ENCODE measurements around the gene HCN1.
"Not testable (repeated sequence)": the region's sequence is repeated elsewhere in the genome, so short reads cannot be mapped to it uniquely, and the experiment has no call there.

HCN1 gene

DNA sequence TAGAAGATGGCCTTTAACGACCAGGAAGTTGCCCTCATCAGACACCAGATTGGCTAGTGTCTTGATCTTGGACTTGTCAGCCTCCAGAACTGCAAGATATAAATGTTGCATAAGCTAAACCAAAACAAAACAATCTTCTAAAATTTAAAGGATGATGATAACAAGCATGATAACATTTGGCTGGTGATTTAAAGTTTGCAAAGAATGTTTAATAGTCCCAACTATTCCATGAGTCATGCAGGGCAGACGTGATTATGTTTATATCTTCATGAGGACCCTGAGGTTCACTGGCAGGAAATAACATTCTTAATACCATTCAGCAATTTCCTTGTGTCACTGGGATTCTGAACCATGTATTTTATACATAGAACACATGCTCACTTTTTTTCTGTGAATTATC lies 319.8 kb downstream of the HCN1 start:
- Histone ChIP-seq H3K4me3 (ENCODE audit: control insufficient read depth in 1 of 7, extremely low read depth in 1 of 7, insufficient read depth in 4 of 7, low read depth in 2 of 7, low read length in 6 of 7) (no peak overlapping the region), H3K27ac (ENCODE audit: insufficient read depth in 1 of 2, low read depth in 1 of 2, low read length in 2 of 2, poor library complexity in 1 of 2, severe bottlenecking in 2 of 2) (no peak overlapping the region), H3K36me3 (ENCODE audit: control insufficient read depth in 4 of 4, insufficient read depth in 4 of 4, low read length in 3 of 4) (no peaks in the 10 kb centered on the region), H3K9me3 (ENCODE audit: control extremely low read depth in 1 of 5, control insufficient read depth in 4 of 5, insufficient read depth in 2 of 5, low read depth in 1 of 5, low read length in 4 of 5) (no peaks in the 10 kb centered on the region), H3K4me1 (ENCODE audit: control extremely low read depth in 1 of 4, control insufficient read depth in 4 of 4, insufficient read depth in 4 of 4, low read length in 3 of 4) (no peaks in the 10 kb centered on the region), H3K27me3 (replicated peaks in 2 of 5; ENCODE audit: control insufficient read depth in 4 of 5, insufficient read depth in 5 of 5, low read length in 4 of 5) (no peaks in the 10 kb centered on the region)
- no CpG with 5 or more reads among the region's 2 CpGs for WGBS (ENCODE audit: insufficient coverage)
- ChIA-PET CTCF (no interaction called here), POLR2A (no interaction called here)
- no peak for DNase-seq

DNA sequence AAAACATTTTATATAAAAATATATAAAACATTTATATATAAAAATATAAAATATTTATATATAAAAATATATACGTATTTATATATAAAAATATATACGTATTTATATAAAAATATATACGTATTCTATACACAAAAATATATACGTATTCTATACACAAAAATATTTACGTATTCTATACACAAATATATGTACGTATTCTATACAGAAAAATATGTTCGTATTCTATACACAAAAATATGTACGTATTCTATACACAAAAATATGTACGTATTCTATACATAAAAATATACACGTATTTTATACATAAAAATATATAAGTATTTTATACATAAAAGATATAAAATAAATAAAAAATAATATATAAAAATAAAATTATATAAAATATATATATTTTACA lies 323.6 kb downstream of the HCN1 start:
- ChIA-PET POLR2A (no interaction called here), CTCF (no interaction called here)
- WGBS (ENCODE audit: insufficient coverage), result no CpG with 5 or more reads among the region's 10 CpGs

DNA sequence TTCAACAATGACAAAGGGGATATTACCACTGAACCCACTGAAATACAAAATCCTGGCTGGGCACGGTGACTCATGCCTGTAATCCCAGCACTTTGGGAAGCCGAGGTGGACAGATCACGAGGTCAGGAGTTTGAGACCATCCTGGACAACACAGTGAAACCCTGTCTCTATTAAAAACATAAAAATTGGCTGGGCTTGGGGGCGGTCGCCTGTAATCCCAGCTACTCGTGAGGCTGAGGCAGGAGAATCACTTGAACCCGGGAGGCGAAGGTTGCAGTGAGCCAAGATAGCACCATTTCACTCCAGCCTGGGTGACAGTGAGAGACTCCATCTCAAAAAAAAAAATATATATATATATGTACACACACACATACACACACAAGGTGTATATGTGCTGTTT lies 324.8 kb downstream of the HCN1 start:
- H3K27ac ChIP-seq (ENCODE audit: insufficient read depth in 1 of 2, low read depth in 1 of 2, low read length in 2 of 2, poor library complexity in 1 of 2, severe bottlenecking in 2 of 2); POLR2A ChIA-PET; H3K36me3 ChIP-seq (ENCODE audit: control insufficient read depth in 4 of 4, insufficient read depth in 4 of 4, low read length in 3 of 4); H3K9me3 ChIP-seq (ENCODE audit: control extremely low read depth in 1 of 5, control insufficient read depth in 4 of 5, insufficient read depth in 2 of 5, low read depth in 1 of 5, low read length in 4 of 5); H3K4me1 ChIP-seq (ENCODE audit: control extremely low read depth in 1 of 4, control insufficient read depth in 4 of 4, insufficient read depth in 4 of 4, low read length in 3 of 4); H3K4me3 ChIP-seq (ENCODE audit: control insufficient read depth in 1 of 7, extremely low read depth in 1 of 7, insufficient read depth in 4 of 7, low read depth in 2 of 7, low read length in 6 of 7); H3K27me3 ChIP-seq (replicated peaks in 2 of 5; ENCODE audit: control insufficient read depth in 4 of 5, insufficient read depth in 5 of 5, low read length in 4 of 5); DNase-seq; CTCF ChIA-PET: not testable (repeated sequence)
- WGBS (ENCODE audit: insufficient coverage), result 100% methylated on average over 3 of the region's 8 CpGs

More for the DNA sequence above, 323.6 kb downstream of the HCN1 start:
- no peaks in the 10 kb centered on the region for H3K4me1 ChIP-seq (ENCODE audit: control extremely low read depth in 1 of 4, control insufficient read depth in 4 of 4, insufficient read depth in 4 of 4, low read length in 3 of 4)
- no peak overlapping the region for H3K27ac ChIP-seq (ENCODE audit: insufficient read depth in 1 of 2, low read depth in 1 of 2, low read length in 2 of 2, poor library complexity in 1 of 2, severe bottlenecking in 2 of 2)
- H3K4me3 ChIP-seq (ENCODE audit: control insufficient read depth in 1 of 7, extremely low read depth in 1 of 7, insufficient read depth in 4 of 7, low read depth in 2 of 7, low read length in 6 of 7), result no peak overlapping the region
- H3K9me3 ChIP-seq (ENCODE audit: control extremely low read depth in 1 of 5, control insufficient read depth in 4 of 5, insufficient read depth in 2 of 5, low read depth in 1 of 5, low read length in 4 of 5), result no peaks in the 10 kb centered on the region
- H3K36me3 ChIP-seq (ENCODE audit: control insufficient read depth in 4 of 4, insufficient read depth in 4 of 4, low read length in 3 of 4), result no peaks in the 10 kb centered on the region
- no peaks in the 10 kb centered on the region for H3K27me3 ChIP-seq (replicated peaks in 2 of 5; ENCODE audit: control insufficient read depth in 4 of 5, insufficient read depth in 5 of 5, low read length in 4 of 5)
- no peak for DNase-seq

- H3K36me3 ChIP-seq (ENCODE audit: control insufficient read depth in 4 of 4, insufficient read depth in 4 of 4, low read length in 3 of 4), result no peaks in the 10 kb centered on the region
- DNase-seq, result no peak
- ChIA-PET CTCF (interaction anchor here (0.6 kb wide), 1 partner anchor 961 kb away, joined by 3 read pairs; no protein-coding TSS in a partner anchor), POLR2A (no interaction called here)
- 100% methylated on average over 1 of the region's 3 CpGs for WGBS (ENCODE audit: insufficient coverage)
- no peak overlapping the region for H3K4me3 ChIP-seq (ENCODE audit: control insufficient read depth in 1 of 7, extremely low read depth in 1 of 7, insufficient read depth in 4 of 7, low read depth in 2 of 7, low read length in 6 of 7)
- H3K4me1 ChIP-seq (ENCODE audit: control extremely low read depth in 1 of 4, control insufficient read depth in 4 of 4, insufficient read depth in 4 of 4, low read length in 3 of 4), result no peaks in the 10 kb centered on the region
- no peaks in the 10 kb centered on the region for H3K9me3 ChIP-seq (ENCODE audit: control extremely low read depth in 1 of 5, control insufficient read depth in 4 of 5, insufficient read depth in 2 of 5, low read depth in 1 of 5, low read length in 4 of 5)
- H3K27ac ChIP-seq (ENCODE audit: insufficient read depth in 1 of 2, low read depth in 1 of 2, low read length in 2 of 2, poor library complexity in 1 of 2, severe bottlenecking in 2 of 2), result no peak overlapping the region
- H3K27me3 ChIP-seq (replicated peaks in 2 of 5; ENCODE audit: control insufficient read depth in 4 of 5, insufficient read depth in 5 of 5, low read length in 4 of 5), result no peaks in the 10 kb centered on the region
Measured at GRCh38 chr5:45355189-45355992, 340.8 kb downstream of the HCN1 start.

DNA sequence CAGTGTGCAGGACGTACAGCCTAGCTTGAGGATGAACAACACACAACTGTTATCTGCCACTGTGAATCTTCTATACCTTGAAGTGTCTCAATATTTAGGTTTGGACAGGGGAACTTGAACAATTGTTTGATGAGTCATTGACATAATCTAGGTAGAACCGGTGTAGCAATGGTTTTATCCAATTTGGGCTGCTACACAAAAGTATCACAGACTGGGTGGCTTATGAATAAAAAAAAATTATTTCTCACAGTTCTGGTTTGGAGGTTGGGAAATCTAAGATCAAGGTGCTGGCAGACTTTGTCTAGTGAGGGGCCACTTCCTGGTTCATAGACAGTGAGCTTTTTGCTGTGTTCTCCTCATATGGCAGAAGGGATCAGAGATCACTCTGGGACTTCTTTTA lies 359.7 kb downstream of the HCN1 start:
- Histone ChIP-seq H3K36me3 (ENCODE audit: control insufficient read depth in 4 of 4, insufficient read depth in 4 of 4, low read length in 3 of 4) (no peaks in the 10 kb centered on the region), H3K27ac (ENCODE audit: insufficient read depth in 1 of 2, low read depth in 1 of 2, low read length in 2 of 2, poor library complexity in 1 of 2, severe bottlenecking in 2 of 2) (no peak overlapping the region), H3K4me1 (ENCODE audit: control extremely low read depth in 1 of 4, control insufficient read depth in 4 of 4, insufficient read depth in 4 of 4, low read length in 3 of 4) (no peaks in the 10 kb centered on the region), H3K9me3 (ENCODE audit: control extremely low read depth in 1 of 5, control insufficient read depth in 4 of 5, insufficient read depth in 2 of 5, low read depth in 1 of 5, low read length in 4 of 5) (peaks cover 0 to 2% (median 0%) of the 10 kb centered on the region in 5 experiments), H3K4me3 (ENCODE audit: control insufficient read depth in 1 of 7, extremely low read depth in 1 of 7, insufficient read depth in 4 of 7, low read depth in 2 of 7, low read length in 6 of 7) (no peak overlapping the region), H3K27me3 (replicated peaks in 2 of 5; ENCODE audit: control insufficient read depth in 4 of 5, insufficient read depth in 5 of 5, low read length in 4 of 5) (no peaks in the 10 kb centered on the region)
- POLR2A ChIA-PET, result no interaction called here
- no peak for DNase-seq
- WGBS (ENCODE audit: insufficient coverage), result 100% methylated on average over 2 of the region's 2 CpGs
- CTCF ChIA-PET, result no interaction called here

GRCh38 chr5:45335978-45336377 lies 360.2 kb downstream of the HCN1 start:
- Histone ChIP-seq H3K27ac (ENCODE audit: insufficient read depth in 1 of 2, low read depth in 1 of 2, low read length in 2 of 2, poor library complexity in 1 of 2, severe bottlenecking in 2 of 2) (no peak overlapping the region), H3K36me3 (ENCODE audit: control insufficient read depth in 4 of 4, insufficient read depth in 4 of 4, low read length in 3 of 4) (no peaks in the 10 kb centered on the region), H3K4me1 (ENCODE audit: control extremely low read depth in 1 of 4, control insufficient read depth in 4 of 4, insufficient read depth in 4 of 4, low read length in 3 of 4) (no peaks in the 10 kb centered on the region), H3K27me3 (replicated peaks in 2 of 5; ENCODE audit: control insufficient read depth in 4 of 5, insufficient read depth in 5 of 5, low read length in 4 of 5) (no peaks in the 10 kb centered on the region), H3K4me3 (ENCODE audit: control insufficient read depth in 1 of 7, extremely low read depth in 1 of 7, insufficient read depth in 4 of 7, low read depth in 2 of 7, low read length in 6 of 7) (no peak overlapping the region), H3K9me3 (ENCODE audit: control extremely low read depth in 1 of 5, control insufficient read depth in 4 of 5, insufficient read depth in 2 of 5, low read depth in 1 of 5, low read length in 4 of 5) (peaks cover 0 to 2% (median 0%) of the 10 kb centered on the region in 5 experiments)
- no CpG with 5 or more reads among the region's 2 CpGs for WGBS (ENCODE audit: insufficient coverage)
- no peak for DNase-seq
- ChIA-PET POLR2A (no interaction called here), CTCF (no interaction called here)

GRCh38 chr5:45335346-45335745 lies 360.8 kb downstream of the HCN1 start:
- H3K27ac ChIP-seq (ENCODE audit: insufficient read depth in 1 of 2, low read depth in 1 of 2, low read length in 2 of 2, poor library complexity in 1 of 2, severe bottlenecking in 2 of 2), result no peak overlapping the region
- H3K4me3 ChIP-seq (ENCODE audit: control insufficient read depth in 1 of 7, extremely low read depth in 1 of 7, insufficient read depth in 4 of 7, low read depth in 2 of 7, low read length in 6 of 7), result no peak overlapping the region
- DNase-seq, result no peak
- H3K4me1 ChIP-seq (ENCODE audit: control extremely low read depth in 1 of 4, control insufficient read depth in 4 of 4, insufficient read depth in 4 of 4, low read length in 3 of 4), result no peaks in the 10 kb centered on the region
- H3K9me3 ChIP-seq (ENCODE audit: control extremely low read depth in 1 of 5, control insufficient read depth in 4 of 5, insufficient read depth in 2 of 5, low read depth in 1 of 5, low read length in 4 of 5), result peaks cover 0 to 2% (median 0%) of the 10 kb centered on the region in 5 experiments
- H3K27me3 ChIP-seq (replicated peaks in 2 of 5; ENCODE audit: control insufficient read depth in 4 of 5, insufficient read depth in 5 of 5, low read length in 4 of 5), result no peaks in the 10 kb centered on the region
- POLR2A ChIA-PET, result no interaction called here
- H3K36me3 ChIP-seq (ENCODE audit: control insufficient read depth in 4 of 4, insufficient read depth in 4 of 4, low read length in 3 of 4), result no peaks in the 10 kb centered on the region
- CTCF ChIA-PET, result no interaction called here

Data from common myeloid progenitor, CD34-positive (primary cell).